Measurements from ENCODE around the gene SLC12A7.

SLC12A7 gene

DNA sequence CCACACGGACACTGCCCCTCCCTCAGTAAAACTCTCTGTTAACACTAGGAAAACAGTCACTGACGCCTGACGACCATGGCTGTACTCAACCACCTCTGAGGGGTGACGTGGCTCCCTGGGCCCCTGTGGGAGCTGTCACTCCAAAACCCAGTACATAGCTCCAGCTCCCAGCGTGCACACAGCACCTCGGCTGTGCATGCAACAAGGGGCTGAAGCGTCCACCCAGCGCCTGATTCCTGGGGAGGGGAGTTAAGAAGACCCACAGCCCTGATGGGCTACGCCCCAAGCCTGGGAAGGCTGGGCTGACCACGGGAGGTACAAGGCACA is 36.3 kb downstream of the SLC12A7 start:
- no peak for DNase-seq (ENCODE audit: low read depth)
- no peak for TF ChIP-seq CTCF (conservative IDR thresholded peaks at IDR 0.05; ENCODE audit: low read length)
- H3K4me3 ChIP-seq (ENCODE audit: low read length): no peak overlapping the region

GRCh38 chr5:1074816-1075554 is 36.9 kb downstream of the SLC12A7 start:
- TF ChIP-seq CTCF (conservative IDR thresholded peaks at IDR 0.05; ENCODE audit: low read length): no peak
- DNase-seq (ENCODE audit: low read depth): no peak
- no peak overlapping the region for H3K4me3 ChIP-seq (ENCODE audit: low read length)

DNA sequence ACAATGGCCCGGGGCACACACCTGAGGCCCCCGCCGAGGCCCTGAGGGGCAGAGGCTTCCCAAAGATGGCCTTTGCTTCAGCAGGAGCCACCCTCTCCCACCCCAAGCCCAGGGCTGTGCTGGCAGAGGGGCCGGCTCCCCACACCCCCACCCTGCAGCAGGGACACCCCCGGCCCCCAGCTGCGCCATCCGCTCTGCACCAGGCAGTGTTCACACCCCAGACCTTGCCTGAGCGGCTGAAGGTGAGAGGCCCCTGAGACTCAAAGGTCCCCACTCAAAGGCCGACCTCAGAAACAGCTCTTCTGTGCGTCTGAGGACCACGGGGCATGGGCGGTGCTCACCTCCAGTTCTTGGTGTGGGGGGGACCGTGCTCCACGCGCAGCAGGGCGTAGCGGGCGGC is 37.6 kb downstream of the SLC12A7 start:
- TF ChIP-seq CTCF (conservative IDR thresholded peaks at IDR 0.05; ENCODE audit: low read length): no peak
- no peak overlapping the region for H3K4me3 ChIP-seq (ENCODE audit: low read length)
- no peak for DNase-seq (ENCODE audit: low read depth)

DNA sequence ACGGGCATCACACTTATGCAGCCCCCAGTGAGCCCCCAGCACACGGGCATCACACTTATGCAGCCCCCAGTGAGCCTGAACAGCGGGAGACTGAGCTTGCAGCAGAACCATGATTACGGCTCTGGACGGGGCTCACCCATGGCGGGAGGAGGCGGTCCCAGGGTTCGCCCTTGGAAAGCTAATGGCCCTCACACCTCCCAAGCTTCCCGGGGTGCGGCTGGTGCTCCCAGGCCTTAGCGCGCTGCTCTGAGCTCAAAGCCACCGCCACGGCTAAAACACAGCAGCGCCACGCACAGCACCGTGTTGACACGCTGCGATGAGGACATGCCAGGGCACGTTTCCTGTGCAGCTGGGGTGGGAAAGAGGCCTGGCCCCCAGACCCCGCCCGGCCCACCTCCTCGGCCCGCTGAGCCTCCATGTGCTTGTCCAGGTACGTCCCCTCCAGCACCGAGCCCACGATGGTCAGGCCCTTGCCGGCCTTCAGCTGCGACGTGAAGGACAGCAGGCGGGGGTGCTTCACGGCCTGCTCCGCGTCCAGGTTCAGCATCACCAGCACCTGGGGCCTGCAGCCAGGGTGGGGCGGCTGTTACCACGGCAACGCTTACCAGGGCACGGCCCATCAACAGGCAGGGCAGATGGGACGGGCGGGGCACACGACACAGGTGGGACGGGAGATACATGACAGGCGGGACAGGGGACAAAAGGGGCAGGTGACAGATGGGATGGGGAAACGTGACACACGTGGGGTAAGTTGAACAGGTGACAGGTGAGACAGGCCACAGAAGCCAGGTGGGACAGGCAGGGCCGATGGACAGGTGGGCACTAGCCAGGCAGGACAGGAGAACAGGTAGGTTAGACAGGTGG is 38.4 kb downstream of the SLC12A7 start:
- H3K4me3 ChIP-seq (ENCODE audit: low read length): no peak overlapping the region
- no peak for DNase-seq (ENCODE audit: low read depth)
- no peak for TF ChIP-seq CTCF (conservative IDR thresholded peaks at IDR 0.05; ENCODE audit: low read length)

- DNase-seq (ENCODE audit: low read depth): no peak
- TF ChIP-seq CTCF (conservative IDR thresholded peaks at IDR 0.05; ENCODE audit: low read length): no peak
- H3K4me3 ChIP-seq (ENCODE audit: low read length): no peak overlapping the region
These were observed 42.2 kb downstream of the SLC12A7 start for GRCh38 chr5:1069720-1070088.

DNA sequence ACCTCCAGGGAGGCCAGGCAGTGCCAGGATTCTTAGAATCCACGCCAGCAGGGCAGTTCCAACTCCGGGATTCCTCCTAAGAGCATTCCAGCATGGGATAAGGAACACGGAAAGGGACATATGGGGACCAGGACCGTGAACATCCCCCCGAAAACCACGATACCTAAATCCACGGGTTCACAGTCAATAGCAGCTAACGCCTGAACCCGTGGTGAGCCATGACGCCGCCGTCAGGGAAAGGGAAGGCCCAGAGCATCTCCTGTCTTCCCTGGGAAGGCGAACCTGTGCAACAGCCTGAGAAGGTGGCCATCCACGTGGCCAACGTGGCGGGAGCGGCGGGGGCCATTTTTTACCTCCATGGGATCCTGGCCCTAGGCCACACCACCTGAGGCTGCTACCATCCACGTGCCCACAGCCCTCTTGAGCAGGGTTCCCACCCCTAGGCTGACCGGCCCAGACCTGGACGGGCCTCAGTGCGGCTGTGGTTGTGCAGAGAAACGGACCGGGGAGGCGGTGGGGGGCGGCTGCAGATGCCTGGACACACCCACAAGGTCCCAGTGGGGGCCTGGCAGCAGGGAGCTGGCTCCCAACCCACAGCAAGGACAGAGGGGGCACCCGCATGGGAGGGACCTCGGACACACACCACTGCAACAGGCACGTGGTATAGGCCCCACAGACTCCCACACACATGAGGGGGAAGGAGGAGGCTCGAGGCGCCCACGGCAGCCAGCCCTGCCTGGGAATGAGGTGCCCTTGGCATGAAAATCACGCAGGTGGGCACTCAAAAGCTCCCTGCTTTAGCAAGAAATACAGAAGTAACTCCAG is 42.8 kb downstream of the SLC12A7 start:
- no peak for DNase-seq (ENCODE audit: low read depth)
- TF ChIP-seq CTCF (conservative IDR thresholded peaks at IDR 0.05; ENCODE audit: low read length): no peak
- no peak overlapping the region for H3K4me3 ChIP-seq (ENCODE audit: low read length)
